ENCODE data around the gene ZNF593OS. TPM values are rescaled to one million over a fixed set of nuclear protein-coding genes. Genes with fewer than 3 reads are reported as not detected.

The ZNF593OS gene
- total and polyA plus RNA-seq, 4 donors: 2.3 to 2.7 TPM; not detected in 2

DNA sequence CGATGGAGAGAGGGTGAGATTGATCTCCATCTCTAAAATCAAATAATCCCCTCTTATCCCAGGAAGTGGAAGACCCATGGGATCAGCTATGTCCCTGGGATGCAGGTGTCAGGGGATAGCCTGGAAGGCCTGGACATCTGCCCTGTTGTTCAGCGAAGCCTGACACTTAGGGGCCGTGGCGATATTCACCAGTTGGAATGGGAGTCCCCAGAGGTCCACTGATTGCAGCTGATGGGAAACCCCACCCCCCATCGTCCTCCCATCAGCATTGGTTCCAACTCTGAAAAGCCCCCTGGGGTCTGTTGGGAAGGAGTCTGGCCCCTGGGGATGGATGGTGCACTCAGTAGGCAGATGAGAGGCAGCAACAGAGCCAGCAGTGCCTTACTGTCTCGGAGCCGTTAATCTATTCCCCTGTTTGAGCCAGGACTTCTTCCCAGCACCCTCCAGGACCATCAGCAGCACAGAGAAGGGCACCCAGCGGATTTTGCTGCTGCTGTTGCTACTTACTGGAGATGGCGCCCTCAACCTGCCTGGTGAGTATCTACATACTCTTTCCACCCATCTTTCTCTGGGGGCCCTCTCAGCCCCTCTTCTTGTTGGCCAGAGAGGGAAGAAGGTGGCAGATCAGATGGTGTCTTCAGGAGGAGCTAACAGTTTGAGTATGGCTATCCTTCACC lies 32.1 kb upstream of the ZNF593OS start:
- Histone ChIP-seq H3K4me1 (ENCODE audit: control insufficient read depth, insufficient read depth, low read length) (peaks cover 7% of the 10 kb centered on the region), H3K27me3 (ENCODE audit: control insufficient read depth, insufficient read depth, low read length) (peaks cover 3% of the 10 kb centered on the region), H3K27ac (ENCODE audit: low read depth, low read length) (no peak overlapping the region), H3K36me3 (ENCODE audit: control insufficient read depth, insufficient read depth, low read length) (no peaks in the 10 kb centered on the region), H3K9me3 (ENCODE audit: control insufficient read depth, insufficient read depth, low read length) (no peaks in the 10 kb centered on the region), H3K4me3 (ENCODE audit: low read depth, low read length) (no peak overlapping the region)
- DNase-seq (ENCODE audit: low read depth in 4 of 6, low spot score in 6 of 6): no peak
- WGBS (ENCODE audit: insufficient coverage): 59% methylated on average over 5 of the region's 9 CpGs

DNA sequence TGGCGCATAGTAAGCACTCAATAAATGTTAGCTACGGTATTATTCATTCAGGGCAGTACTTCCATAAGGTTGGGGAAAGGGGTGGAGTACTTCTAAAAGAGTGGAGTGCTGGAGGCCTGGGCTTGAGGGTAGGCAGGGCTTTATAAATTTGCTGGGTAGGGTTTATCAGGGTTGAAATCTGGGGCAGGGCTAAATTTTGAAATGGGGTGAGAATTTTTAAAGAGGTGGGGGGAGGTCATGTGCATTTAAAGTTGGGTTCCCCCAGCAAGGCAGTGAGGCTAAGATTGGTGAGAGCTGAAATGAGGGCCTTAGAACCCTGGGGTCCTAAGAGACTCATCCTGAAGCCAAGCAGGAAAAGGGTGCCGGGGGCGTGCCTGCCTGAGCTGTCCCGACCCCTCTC lies 28.8 kb upstream of the ZNF593OS start:
- H3K4me1 ChIP-seq (ENCODE audit: control insufficient read depth, insufficient read depth, low read length): peaks cover 7% of the 10 kb centered on the region
- H3K27ac ChIP-seq (ENCODE audit: low read depth, low read length): no peak overlapping the region
- H3K27me3 ChIP-seq (ENCODE audit: control insufficient read depth, insufficient read depth, low read length): peaks cover 3% of the 10 kb centered on the region
- no peak overlapping the region for H3K4me3 ChIP-seq (ENCODE audit: low read depth, low read length)
- no peaks in the 10 kb centered on the region for H3K9me3 ChIP-seq (ENCODE audit: control insufficient read depth, insufficient read depth, low read length)
- DNase-seq (ENCODE audit: low read depth in 4 of 6, low spot score in 6 of 6): no peak
- WGBS (ENCODE audit: insufficient coverage): 87% methylated on average over 5 of the region's 5 CpGs
- no peaks in the 10 kb centered on the region for H3K36me3 ChIP-seq (ENCODE audit: control insufficient read depth, insufficient read depth, low read length)

DNA sequence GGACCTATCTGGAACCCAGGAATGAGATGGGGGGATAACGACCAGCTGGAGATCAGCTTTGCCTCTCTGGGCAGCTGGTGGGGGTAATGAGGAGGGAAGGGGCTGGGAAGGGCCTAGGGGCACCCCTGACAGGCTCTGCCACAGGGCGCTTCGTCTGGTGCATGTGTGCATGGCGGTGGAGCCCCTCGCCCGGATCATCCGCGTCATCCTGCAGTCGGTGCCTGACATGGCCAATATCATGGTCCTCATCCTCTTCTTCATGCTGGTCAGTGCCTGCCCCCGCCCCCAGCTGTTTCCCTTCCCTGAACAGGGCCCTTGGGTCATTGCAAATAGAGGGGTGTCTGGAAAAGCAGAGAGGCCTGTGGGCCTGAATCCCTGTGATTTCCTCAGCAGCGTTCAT lies 26.2 kb upstream of the ZNF593OS start:
- no peaks in the 10 kb centered on the region for H3K36me3 ChIP-seq (ENCODE audit: control insufficient read depth, insufficient read depth, low read length)
- H3K4me3 ChIP-seq (ENCODE audit: low read depth, low read length): no peak overlapping the region
- 85% methylated on average over 10 of the region's 11 CpGs for WGBS (ENCODE audit: insufficient coverage)
- peaks cover 7% of the 10 kb centered on the region for H3K4me1 ChIP-seq (ENCODE audit: control insufficient read depth, insufficient read depth, low read length)
- H3K27ac ChIP-seq (ENCODE audit: low read depth, low read length): no peak overlapping the region
- peaks cover 3% of the 10 kb centered on the region for H3K27me3 ChIP-seq (ENCODE audit: control insufficient read depth, insufficient read depth, low read length)
- H3K9me3 ChIP-seq (ENCODE audit: control insufficient read depth, insufficient read depth, low read length): no peaks in the 10 kb centered on the region
- no peak for DNase-seq (ENCODE audit: low read depth in 4 of 6, low spot score in 6 of 6)

DNA sequence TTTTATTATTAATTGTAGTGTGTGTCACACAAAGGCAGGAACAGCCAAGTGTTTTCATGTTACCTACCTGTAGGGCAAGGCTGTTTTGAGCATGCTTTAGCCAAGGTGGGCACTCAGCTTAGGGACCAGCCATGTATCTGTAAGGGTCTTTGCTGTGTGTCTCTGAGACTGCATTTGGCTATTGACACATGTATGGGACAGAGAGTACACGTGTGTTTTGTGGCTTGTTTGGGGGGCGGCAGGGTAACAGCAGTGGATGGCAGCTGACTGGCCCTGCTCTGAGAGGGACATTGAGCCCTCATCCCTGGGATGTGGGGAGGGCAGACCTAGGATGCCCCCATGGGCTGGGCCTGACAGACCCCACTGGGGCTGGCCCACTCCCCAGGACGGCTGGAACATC lies 25.7 kb upstream of the ZNF593OS start:
- H3K36me3 ChIP-seq (ENCODE audit: control insufficient read depth, insufficient read depth, low read length): no peaks in the 10 kb centered on the region
- no peak overlapping the region for H3K4me3 ChIP-seq (ENCODE audit: low read depth, low read length)
- WGBS (ENCODE audit: insufficient coverage): 90% methylated on average over 2 of the region's 3 CpGs
- H3K27ac ChIP-seq (ENCODE audit: low read depth, low read length): no peak overlapping the region
- H3K27me3 ChIP-seq (ENCODE audit: control insufficient read depth, insufficient read depth, low read length): peaks cover 3% of the 10 kb centered on the region
- no peak for DNase-seq (ENCODE audit: low read depth in 4 of 6, low spot score in 6 of 6)
- H3K9me3 ChIP-seq (ENCODE audit: control insufficient read depth, insufficient read depth, low read length): no peaks in the 10 kb centered on the region
- H3K4me1 ChIP-seq (ENCODE audit: control insufficient read depth, insufficient read depth, low read length): peaks cover 7% of the 10 kb centered on the region

DNA sequence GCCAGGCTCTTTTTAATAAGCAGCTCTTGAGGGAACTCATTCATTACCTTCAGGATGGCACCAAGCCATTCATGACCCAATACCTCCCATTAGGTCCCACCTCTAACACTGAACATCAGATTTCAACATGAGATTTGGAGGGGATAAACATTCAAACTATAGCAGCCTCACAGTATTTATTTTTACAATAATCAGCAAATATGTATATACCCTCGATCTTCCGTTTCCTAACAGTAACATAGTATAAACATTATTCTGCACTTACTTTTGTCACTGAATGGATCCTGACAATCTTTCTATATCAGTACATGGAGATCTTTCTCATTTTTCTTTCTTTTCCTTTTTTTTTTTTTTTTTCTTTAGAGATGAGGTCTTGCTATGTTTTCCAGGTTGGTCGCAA lies 24.2 kb upstream of the ZNF593OS start:
- no CpG with 5 or more reads among the region's 3 CpGs for WGBS (ENCODE audit: insufficient coverage)
- Histone ChIP-seq H3K9me3 (ENCODE audit: control insufficient read depth, insufficient read depth, low read length) (no peaks in the 10 kb centered on the region), H3K4me1 (ENCODE audit: control insufficient read depth, insufficient read depth, low read length) (peaks cover under 1% of the 10 kb centered on the region), H3K27ac (ENCODE audit: low read depth, low read length) (no peak overlapping the region), H3K36me3 (ENCODE audit: control insufficient read depth, insufficient read depth, low read length) (no peaks in the 10 kb centered on the region), H3K4me3 (ENCODE audit: low read depth, low read length) (no peak overlapping the region), H3K27me3 (ENCODE audit: control insufficient read depth, insufficient read depth, low read length) (peaks cover under 1% of the 10 kb centered on the region)
- DNase-seq (ENCODE audit: low read depth in 4 of 6, low spot score in 6 of 6): no peak

DNA sequence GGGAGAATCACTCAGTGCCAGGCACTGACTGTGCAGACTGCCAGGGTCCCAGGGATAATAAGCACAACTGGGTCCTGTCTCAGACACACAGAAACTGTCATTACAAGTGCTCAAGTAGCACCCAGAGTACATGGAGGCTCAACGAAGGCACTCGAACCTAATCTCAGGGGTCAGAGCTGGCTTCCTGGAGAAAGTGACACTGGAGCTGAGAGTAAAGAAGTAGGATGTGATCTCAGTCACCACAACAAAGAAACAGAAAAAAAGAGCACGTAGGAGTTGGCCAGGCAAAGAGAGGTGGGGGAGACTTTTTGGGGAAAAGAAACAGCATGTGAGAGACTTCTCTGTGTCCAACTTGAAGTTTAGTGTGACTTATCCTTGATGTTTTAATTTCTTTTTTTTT lies 20.1 kb upstream of the ZNF593OS start:
- Histone ChIP-seq H3K4me1 (ENCODE audit: control insufficient read depth, insufficient read depth, low read length) (no peaks in the 10 kb centered on the region), H3K9me3 (ENCODE audit: control insufficient read depth, insufficient read depth, low read length) (no peaks in the 10 kb centered on the region), H3K4me3 (ENCODE audit: low read depth, low read length) (no peak overlapping the region), H3K27me3 (ENCODE audit: control insufficient read depth, insufficient read depth, low read length) (no peaks in the 10 kb centered on the region), H3K36me3 (ENCODE audit: control insufficient read depth, insufficient read depth, low read length) (peaks cover 22% of the 10 kb centered on the region), H3K27ac (ENCODE audit: low read depth, low read length) (no peak overlapping the region)
- no peak for DNase-seq (ENCODE audit: low read depth in 4 of 6, low spot score in 6 of 6)
- no CpG with 5 or more reads among the region's 3 CpGs for WGBS (ENCODE audit: insufficient coverage)

DNA sequence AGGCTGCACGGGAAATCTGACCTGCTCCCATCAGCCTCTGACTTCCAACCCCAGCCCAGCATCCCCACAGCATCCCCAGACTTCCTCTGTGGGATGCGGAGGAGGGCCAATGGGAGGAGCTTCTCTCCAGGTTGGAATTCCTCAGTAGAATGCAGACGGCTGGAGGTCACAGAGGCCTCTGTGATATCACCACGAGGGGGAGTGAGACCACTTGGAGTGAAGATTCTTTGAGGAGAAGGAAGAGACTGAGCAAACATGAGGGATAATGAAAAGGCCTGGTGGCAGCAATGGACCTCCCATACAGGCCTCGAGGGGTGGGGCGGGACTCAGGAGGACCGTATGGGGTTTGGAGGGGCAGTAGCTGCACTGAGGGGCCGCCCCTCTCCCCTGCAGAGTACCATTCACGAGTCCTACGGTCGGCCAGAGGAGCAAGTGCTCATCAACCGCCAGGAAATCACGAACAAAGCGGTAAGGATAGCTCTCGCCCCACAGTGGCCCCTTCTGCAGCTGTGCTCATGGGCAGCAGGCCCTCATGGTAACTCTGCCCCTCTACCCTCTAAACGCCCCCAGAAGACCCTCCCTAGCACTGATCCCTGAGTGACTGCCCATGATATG lies 18.8 kb upstream of the ZNF593OS start, which contains the start of gene CATSPER4:
Gene CATSPER4, plus strand, starts transcription at position 230 of the 615 bp plus-strand sequence. Its CDS starts 26 bp downstream, at position 256.
- 21% methylated on average over 14 of the region's 16 CpGs for WGBS (ENCODE audit: insufficient coverage)
- H3K4me1 ChIP-seq (ENCODE audit: control insufficient read depth, insufficient read depth, low read length): no peaks in the 10 kb centered on the region
- peaks cover 27% of the 10 kb centered on the region for H3K36me3 ChIP-seq (ENCODE audit: control insufficient read depth, insufficient read depth, low read length)
- H3K27ac ChIP-seq (ENCODE audit: low read depth, low read length): no peak within 1 kb of the TSS
- no peak within 1 kb of the TSS for H3K4me3 ChIP-seq (ENCODE audit: low read depth, low read length)
- H3K27me3 ChIP-seq (ENCODE audit: control insufficient read depth, insufficient read depth, low read length): no peaks in the 10 kb centered on the region
- DNase-seq (ENCODE audit: low read depth in 4 of 6, low spot score in 6 of 6): peak in 2 of 6 donors; percentile 21 to 54
- H3K9me3 ChIP-seq (ENCODE audit: control insufficient read depth, insufficient read depth, low read length): no peaks in the 10 kb centered on the region

DNA sequence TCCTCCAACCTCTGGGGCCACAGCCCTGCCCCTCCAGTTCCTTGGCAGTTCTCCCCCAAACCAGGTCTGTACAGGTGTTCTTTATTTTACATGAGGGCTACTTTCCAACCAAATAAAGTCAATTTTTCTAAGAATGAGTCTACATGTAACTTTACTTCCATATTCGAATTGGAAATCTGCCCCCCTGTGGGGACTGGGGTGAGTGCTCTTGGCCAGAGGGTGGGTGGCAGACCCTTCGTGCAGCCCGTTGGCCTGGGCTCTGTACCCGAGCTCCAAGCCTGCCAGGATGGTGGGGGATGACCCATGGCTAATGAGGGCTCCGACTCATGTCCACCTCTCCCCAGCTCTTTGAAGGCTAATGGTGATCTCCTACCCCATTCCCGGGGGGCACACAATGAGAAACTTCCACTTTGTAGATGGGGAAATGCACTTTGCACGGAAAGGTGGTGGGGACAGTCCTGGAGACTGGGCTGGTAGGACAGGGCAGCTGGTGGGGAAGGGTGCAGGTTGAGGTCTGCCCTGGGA lies 18.2 kb upstream of the ZNF593OS start:
- Histone ChIP-seq H3K27me3 (ENCODE audit: control insufficient read depth, insufficient read depth, low read length) (no peaks in the 10 kb centered on the region), H3K36me3 (ENCODE audit: control insufficient read depth, insufficient read depth, low read length) (peaks cover 29% of the 10 kb centered on the region), H3K27ac (ENCODE audit: low read depth, low read length) (no peak overlapping the region), H3K9me3 (ENCODE audit: control insufficient read depth, insufficient read depth, low read length) (no peaks in the 10 kb centered on the region), H3K4me3 (ENCODE audit: low read depth, low read length) (no peak overlapping the region), H3K4me1 (ENCODE audit: control insufficient read depth, insufficient read depth, low read length) (no peaks in the 10 kb centered on the region)
- 76% methylated on average over 3 of the region's 7 CpGs for WGBS (ENCODE audit: insufficient coverage)
- DNase-seq (ENCODE audit: low read depth in 4 of 6, low spot score in 6 of 6): no peak

DNA sequence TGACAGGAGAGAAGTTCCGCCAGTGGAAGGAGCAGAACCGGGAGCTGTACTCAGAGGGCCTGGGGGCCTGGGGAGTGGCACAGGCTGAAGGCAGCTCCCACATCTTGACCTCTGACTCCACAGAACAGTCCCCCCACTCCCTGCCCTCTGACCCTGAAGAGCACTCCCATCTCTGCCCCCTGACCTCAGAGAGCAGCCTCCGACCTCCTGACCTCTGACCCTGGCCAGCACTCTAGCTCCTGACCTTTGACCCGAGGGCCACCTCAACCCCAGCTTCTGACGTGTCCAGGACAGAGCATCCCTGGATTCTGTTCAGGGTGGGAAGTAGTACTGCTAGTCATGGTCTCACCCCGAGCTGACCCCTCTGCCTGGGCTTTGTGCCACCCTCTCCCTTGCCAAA lies 17.7 kb upstream of the ZNF593OS start:
- H3K4me1 ChIP-seq (ENCODE audit: control insufficient read depth, insufficient read depth, low read length): no peaks in the 10 kb centered on the region
- DNase-seq (ENCODE audit: low read depth in 4 of 6, low spot score in 6 of 6): no peak

DNA sequence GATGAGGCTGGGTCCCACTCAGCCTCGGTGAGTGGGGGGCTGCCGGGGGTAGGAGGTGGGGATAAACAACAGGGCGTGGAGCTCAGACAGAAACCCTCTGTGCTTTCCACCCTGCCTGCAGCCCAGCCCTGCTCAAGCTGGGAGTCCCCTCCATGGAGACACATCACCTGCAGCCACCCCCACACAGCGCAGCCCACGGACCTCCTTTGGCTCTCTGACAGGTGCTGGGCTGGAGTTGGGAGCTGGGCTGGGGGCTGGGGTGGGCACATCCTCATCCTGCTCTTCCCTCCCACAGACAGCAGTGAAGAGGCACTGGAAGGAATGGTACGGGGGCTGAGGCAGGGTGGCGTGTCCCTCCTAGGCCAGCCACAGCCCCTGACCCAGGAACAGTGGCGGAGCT lies 16.8 kb upstream of the ZNF593OS start:
- DNase-seq (ENCODE audit: low read depth in 4 of 6, low spot score in 6 of 6): no peak
- WGBS (ENCODE audit: insufficient coverage): 87% methylated on average over 3 of the region's 8 CpGs
- Histone ChIP-seq H3K27me3 (ENCODE audit: control insufficient read depth, insufficient read depth, low read length) (no peaks in the 10 kb centered on the region), H3K4me3 (ENCODE audit: low read depth, low read length) (no peak overlapping the region), H3K4me1 (ENCODE audit: control insufficient read depth, insufficient read depth, low read length) (no peaks in the 10 kb centered on the region), H3K9me3 (ENCODE audit: control insufficient read depth, insufficient read depth, low read length) (no peaks in the 10 kb centered on the region), H3K27ac (ENCODE audit: low read depth, low read length) (no peak overlapping the region), H3K36me3 (ENCODE audit: control insufficient read depth, insufficient read depth, low read length) (peaks cover 38% of the 10 kb centered on the region)

More for the DNA sequence above, 17.7 kb upstream of the ZNF593OS start:
- Histone ChIP-seq H3K4me3 (ENCODE audit: low read depth, low read length) (no peak overlapping the region), H3K9me3 (ENCODE audit: control insufficient read depth, insufficient read depth, low read length) (no peaks in the 10 kb centered on the region), H3K27me3 (ENCODE audit: control insufficient read depth, insufficient read depth, low read length) (no peaks in the 10 kb centered on the region), H3K27ac (ENCODE audit: low read depth, low read length) (no peak overlapping the region), H3K36me3 (ENCODE audit: control insufficient read depth, insufficient read depth, low read length) (peaks cover 31% of the 10 kb centered on the region)
- 81% methylated on average over 4 of the region's 6 CpGs for WGBS (ENCODE audit: insufficient coverage)
